SU-DHL-6 (cell line): ENCODE measurements around the gene YBX1.

Experiments used
- H2AFZ ChIP-seq: fragments of 200-600 bp; sonication (generic); 2 replicates; pipeline ENCODE4 v1.6.1; 2014; ENCODE audit warnings: low read depth, mild to moderate bottlenecking, moderate library complexity, mixed read lengths, antibody characterized with exemption, low read length; ENCODE audit not compliant: severe bottlenecking
- H3F3A ChIP-seq: fragments of 200-600 bp; shearing (Covaris generic); 2 replicates; pipeline ENCODE4 v1.6.0; 2016; ENCODE audit warnings: antibody characterized with exemption, mild to moderate bottlenecking; ENCODE audit not compliant: insufficient read depth
- H3K27ac ChIP-seq: fragments of 200-600 bp; sonication (generic); 2 replicates; pipeline ENCODE4 v1.5.1; 2016; ENCODE audit warnings: low read depth, mild to moderate bottlenecking, low read length, moderate library complexity, mixed read lengths
- H3K27me3 ChIP-seq: fragments of 200-600 bp; sonication (generic), shearing (Covaris generic); 2 replicates; pipeline ENCODE4 v1.6.0; 2014; ENCODE audit warnings: mild to moderate bottlenecking, low read length
- H3K36me3 ChIP-seq: fragments of 200-600 bp; sonication (generic); 2 replicates; pipeline ENCODE4 v1.6.1; 2014; ENCODE audit warnings: mild to moderate bottlenecking, low read length, mixed read lengths
- H3K4me2 ChIP-seq: fragments of 300-600, 200-600 bp; shearing (Covaris generic), sonication (generic); 2 replicates; pipeline ENCODE4 v1.6.0; 2014; ENCODE audit warnings: low read length, low read depth, mild to moderate bottlenecking; ENCODE audit not compliant: poor library complexity, severe bottlenecking
- H3K4me3 ChIP-seq: fragments of 200-600 bp; sonication (generic); 2 replicates; pipeline ENCODE4 v1.5.1; 2014; ENCODE audit warnings: antibody characterized with exemption, low read length, mild to moderate bottlenecking, mixed read lengths; ENCODE audit not compliant: insufficient read depth, poor library complexity, severe bottlenecking
- H3K79me2 ChIP-seq: fragments of 200-600 bp; sonication (generic); 2 replicates; pipeline ENCODE4 v1.6.1; 2014; ENCODE audit warnings: mild to moderate bottlenecking, low read length, moderate library complexity; ENCODE audit not compliant: insufficient read depth
- H3K9ac ChIP-seq: fragments of 200-600 bp; sonication (generic); 2 replicates; pipeline ENCODE4 v1.7.0; 2014; ENCODE audit warnings: mild to moderate bottlenecking, low read length
- H3K9me2 ChIP-seq: fragments of 200-600 bp; sonication (generic); replicated peaks from 2 replicates; pipeline ENCODE4 v1.6.1; 2014; ENCODE audit warnings: low read length; ENCODE audit not compliant: insufficient read depth
- H3K9me3 ChIP-seq: fragments of 200-600 bp; sonication (generic); 2 replicates; pipeline ENCODE4 v1.6.1; 2014; ENCODE audit warnings: low read length, mixed read lengths; ENCODE audit not compliant: insufficient read depth
- H4K20me1 ChIP-seq: fragments of 200-600 bp; sonication (generic); 2 replicates; pipeline ENCODE4 v1.6.1; 2014; ENCODE audit warnings: low read depth, mild to moderate bottlenecking, antibody characterized with exemption, low read length, moderate library complexity, mixed read lengths
- CTCF ChIP-seq: fragments of 200-600 bp; sonication (generic); IDR thresholded peaks from one replicate; pipeline ENCODE4 v1.5.1; 2017; ENCODE audit warnings: antibody characterized with exemption, mild to moderate bottlenecking, low read length, moderate library complexity; ENCODE audit not compliant: insufficient read depth, poor library complexity, severe bottlenecking
- EZH2phosphoT487 ChIP-seq: fragments of 200-600 bp; sonication (generic), shearing (Covaris generic); conservative IDR thresholded peaks from 2 replicates; pipeline ENCODE4 v1.6.1; 2018; ENCODE audit warnings: mild to moderate bottlenecking, antibody characterized with exemption, low read length, moderate library complexity, mixed read lengths

Gene YBX1

GRCh38 chr1:42742141-42742540 is 59.9 kb downstream of the YBX1 start:
- no peaks in the 10 kb centered on the region for H3K79me2 ChIP-seq

GRCh38 chr1:42742617-42743316 is 60.5 kb downstream of the YBX1 start:
- Histone ChIP-seq H3K9ac (no peak overlapping the region), H3K9me2 (no peaks in the 10 kb centered on the region), H3K9me3 (no peaks in the 10 kb centered on the region), H3F3A (no peaks in the 10 kb centered on the region), H3K79me2 (no peaks in the 10 kb centered on the region), H4K20me1 (no peaks in the 10 kb centered on the region), H3K4me2 (no peak overlapping the region), H3K36me3 (no peaks in the 10 kb centered on the region), H2AFZ (no peak overlapping the region), H3K27ac (no peak overlapping the region), H3K4me3 (no peak overlapping the region), H3K27me3 (no peaks in the 10 kb centered on the region)
- no peak for TF ChIP-seq CTCF
- TF ChIP-seq EZH2phosphoT487 = no peak

More at GRCh38 chr1:42742141-42742540, 59.9 kb downstream of the YBX1 start:
- H3K27me3 ChIP-seq = no peaks in the 10 kb centered on the region
- H3K36me3 ChIP-seq = no peaks in the 10 kb centered on the region
- H3F3A ChIP-seq = no peaks in the 10 kb centered on the region
- no peak overlapping the region for H2AFZ ChIP-seq
- no peak overlapping the region for H3K4me3 ChIP-seq
- H3K4me2 ChIP-seq = no peak overlapping the region
- no peak overlapping the region for H3K27ac ChIP-seq
- H4K20me1 ChIP-seq = no peaks in the 10 kb centered on the region
- no peak for TF ChIP-seq CTCF
- TF ChIP-seq EZH2phosphoT487 = no peak
- no peaks in the 10 kb centered on the region for H3K9me2 ChIP-seq
- no peak overlapping the region for H3K9ac ChIP-seq
- no peaks in the 10 kb centered on the region for H3K9me3 ChIP-seq

GRCh38 chr1:42743317-42744147 is 61.3 kb downstream of the YBX1 start:
- H3F3A ChIP-seq = no peaks in the 10 kb centered on the region
- H4K20me1 ChIP-seq = no peaks in the 10 kb centered on the region
- no peaks in the 10 kb centered on the region for H3K79me2 ChIP-seq
- TF ChIP-seq CTCF = no peak
- TF ChIP-seq EZH2phosphoT487 = no peak
- no peak overlapping the region for H2AFZ ChIP-seq
- H3K27me3 ChIP-seq = no peaks in the 10 kb centered on the region
- H3K9ac ChIP-seq = no peak overlapping the region
- no peaks in the 10 kb centered on the region for H3K36me3 ChIP-seq
- H3K4me3 ChIP-seq = no peak overlapping the region
- H3K4me2 ChIP-seq = no peak overlapping the region
- H3K27ac ChIP-seq = no peak overlapping the region
- no peaks in the 10 kb centered on the region for H3K9me3 ChIP-seq
- H3K9me2 ChIP-seq = no peaks in the 10 kb centered on the region
